Epidermal melanocyte (primary cell): ENCODE data around the gene PAM16.
"Not testable (repeated sequence)": the region's sequence is repeated elsewhere in the genome, so short reads cannot be mapped to it uniquely, and the experiment has no call there.

ENCODE experiments used
- DNase-seq: peaks from one replicate; pipeline ENCODE4 v3.0.0; 2011; ENCODE audit warnings: low spot score; ENCODE audit not compliant: insufficient read length

Gene PAM16

GRCh38 chr16:4336701-4337539, 14.2 kb downstream of the PAM16 start:
- no peak for DNase-seq

GRCh38 chr16:4334724-4335495, 16.2 kb downstream of the PAM16 start:
- DNase-seq: no peak

GRCh38 chr16:4333714-4334113, 17.4 kb downstream of the PAM16 start:
- DNase-seq: not testable (repeated sequence)

DNA sequence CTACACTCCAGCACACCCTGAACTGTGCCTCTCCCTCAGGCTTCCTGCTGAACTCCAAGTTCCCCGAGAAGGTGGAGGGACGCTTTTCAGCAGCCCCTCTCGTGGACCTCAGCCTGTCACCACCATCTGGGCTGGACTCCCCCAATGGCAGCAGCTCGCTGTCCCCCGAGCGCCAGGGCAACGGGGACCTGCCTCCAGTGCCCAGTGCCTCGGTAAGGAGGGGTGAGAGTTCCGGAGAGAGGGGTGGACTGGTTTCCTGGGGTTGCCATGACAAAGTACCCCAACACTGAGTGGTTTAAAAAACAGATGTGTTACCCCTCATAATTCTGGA, 17.8 kb downstream of the PAM16 start:
- no peak for DNase-seq

DNA sequence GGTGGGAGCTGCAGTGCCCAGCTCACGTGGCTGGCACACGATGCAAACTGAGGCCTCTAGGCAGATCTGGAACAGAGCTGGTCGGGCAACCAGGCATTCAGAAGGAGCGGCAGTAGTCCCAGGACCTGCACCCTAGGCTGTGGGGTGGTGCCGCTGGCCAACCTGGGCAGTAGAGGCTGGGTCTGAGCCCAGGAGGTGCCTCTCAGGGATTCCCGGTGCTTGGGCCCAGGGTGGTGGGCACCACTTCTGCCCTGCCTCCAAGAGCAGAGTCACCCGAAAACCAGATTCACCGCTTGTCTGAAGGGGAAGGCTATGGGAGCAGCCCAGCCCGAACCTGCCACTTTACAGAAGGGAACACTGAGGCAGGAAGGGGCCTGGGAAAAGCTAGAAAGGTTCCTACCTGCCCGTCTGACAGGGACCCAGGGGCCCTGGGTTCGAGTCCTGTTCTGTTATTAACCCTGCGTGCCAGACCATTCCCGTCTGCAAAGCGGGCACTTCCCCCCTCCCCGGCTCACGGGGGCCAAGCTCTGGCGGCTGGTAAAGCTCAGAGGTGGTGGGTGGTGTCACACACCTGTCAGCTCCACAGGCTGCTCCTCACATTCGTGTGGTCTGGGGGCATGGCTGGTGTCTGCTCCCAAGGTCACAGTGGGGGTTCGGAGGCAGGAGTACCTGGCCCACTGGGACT, 18.4 kb downstream of the PAM16 start:
- DNase-seq: no peak

DNA sequence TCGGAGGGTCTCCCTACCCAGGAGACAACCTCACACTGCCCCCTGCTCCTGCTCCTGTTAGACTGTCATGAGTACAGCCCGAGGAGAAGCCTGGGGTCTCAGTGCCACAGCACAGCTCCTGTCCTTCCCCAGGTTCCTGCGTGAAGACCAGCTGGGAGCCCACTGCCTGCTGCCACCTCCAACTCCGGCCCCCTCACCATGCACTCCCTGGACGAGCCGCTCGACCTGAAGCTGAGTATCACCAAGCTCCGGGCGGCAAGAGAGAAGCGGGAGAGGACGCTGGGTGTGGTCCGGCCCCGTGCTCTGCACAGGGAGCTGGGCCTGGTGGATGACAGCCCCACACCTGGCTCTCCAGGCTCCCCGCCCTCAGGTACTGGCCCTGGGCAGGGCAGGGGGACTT, 19.0 kb downstream of the PAM16 start:
- DNase-seq: no peak

GRCh38 chr16:4330277-4330874, 20.7 kb downstream of the PAM16 start:
- DNase-seq: peak; percentile 96

- DNase-seq: no peak
These were observed 22.0 kb downstream of the PAM16 start for GRCh38 chr16:4328782-4329775.

- peak; percentile 93 for DNase-seq
These were observed 22.9 kb downstream of the PAM16 start for GRCh38 chr16:4328046-4328781.

DNA sequence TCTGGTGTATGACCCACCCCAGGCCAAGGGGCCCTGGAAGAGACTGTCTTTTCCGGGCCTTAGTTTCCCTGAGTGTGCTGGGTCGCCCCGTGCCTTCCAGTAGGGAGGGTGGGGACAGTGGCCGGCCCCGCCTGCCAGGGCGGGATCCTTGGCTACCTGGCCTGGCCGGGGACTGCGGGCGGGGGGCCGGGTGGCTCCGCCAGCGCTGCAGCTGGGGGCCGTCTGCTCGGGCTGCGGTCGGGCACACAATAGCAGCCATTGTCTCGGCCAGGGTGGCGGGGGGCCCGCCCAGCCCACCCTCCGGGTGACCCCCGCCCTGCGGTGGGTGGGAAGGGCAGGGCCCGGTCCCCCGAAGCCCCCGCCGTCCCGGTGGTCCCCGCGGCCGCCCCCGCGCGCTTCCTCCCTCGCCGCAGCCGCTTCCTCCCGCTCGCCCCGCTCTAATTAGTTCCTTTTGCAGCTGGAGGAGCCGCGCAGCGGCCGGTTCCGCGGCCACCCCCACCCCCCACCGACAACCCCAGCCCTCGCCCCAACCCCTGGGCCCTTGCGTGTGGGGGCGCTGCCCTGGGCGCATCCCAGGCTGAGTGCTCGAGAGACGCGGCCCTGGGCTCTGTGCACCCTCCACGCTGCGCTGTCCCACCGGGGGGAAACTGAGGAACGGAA, 23.6 kb downstream of the PAM16 start:
- DNase-seq: no peak

GRCh38 chr16:4325253-4325758, 25.8 kb downstream of the PAM16 start:
- DNase-seq: no peak

DNA sequence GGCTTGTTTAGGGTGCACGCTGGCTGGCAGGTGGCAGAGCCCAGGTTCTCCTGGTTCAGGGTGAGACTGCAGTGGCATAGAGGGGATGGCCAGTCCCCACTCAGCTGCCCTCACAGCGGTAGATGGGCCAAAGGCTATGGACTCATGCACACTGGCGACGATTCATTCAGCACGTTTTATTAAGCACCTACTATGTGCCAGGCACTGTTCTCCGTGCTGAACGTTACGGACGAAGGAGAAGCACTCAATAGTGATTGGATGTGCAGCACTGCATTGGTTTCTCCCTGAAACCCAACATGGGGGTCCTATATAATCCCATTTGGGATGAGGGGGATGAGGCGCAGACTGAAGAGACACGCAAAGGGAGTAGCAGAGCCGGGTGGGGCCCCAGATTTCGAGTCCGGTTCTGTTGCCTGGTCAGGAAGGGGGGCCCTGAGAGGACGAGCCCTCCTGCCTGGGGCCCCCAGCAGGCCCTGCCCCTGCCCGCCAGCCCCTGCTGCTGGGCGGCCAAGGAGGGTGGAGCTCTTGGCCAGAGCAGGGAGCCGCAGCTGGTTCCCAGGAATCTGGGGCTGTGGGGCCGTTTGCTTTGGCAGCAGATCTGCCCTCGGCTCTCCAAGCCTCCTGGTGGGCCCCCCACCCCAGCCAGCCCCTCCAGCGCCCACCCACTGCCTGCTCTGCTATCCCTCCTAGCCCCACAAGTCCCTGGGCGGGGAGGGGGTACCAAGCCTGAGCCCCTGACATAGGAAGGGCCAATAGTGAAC, 26.4 kb downstream of the PAM16 start:
- DNase-seq: no peak

DNA sequence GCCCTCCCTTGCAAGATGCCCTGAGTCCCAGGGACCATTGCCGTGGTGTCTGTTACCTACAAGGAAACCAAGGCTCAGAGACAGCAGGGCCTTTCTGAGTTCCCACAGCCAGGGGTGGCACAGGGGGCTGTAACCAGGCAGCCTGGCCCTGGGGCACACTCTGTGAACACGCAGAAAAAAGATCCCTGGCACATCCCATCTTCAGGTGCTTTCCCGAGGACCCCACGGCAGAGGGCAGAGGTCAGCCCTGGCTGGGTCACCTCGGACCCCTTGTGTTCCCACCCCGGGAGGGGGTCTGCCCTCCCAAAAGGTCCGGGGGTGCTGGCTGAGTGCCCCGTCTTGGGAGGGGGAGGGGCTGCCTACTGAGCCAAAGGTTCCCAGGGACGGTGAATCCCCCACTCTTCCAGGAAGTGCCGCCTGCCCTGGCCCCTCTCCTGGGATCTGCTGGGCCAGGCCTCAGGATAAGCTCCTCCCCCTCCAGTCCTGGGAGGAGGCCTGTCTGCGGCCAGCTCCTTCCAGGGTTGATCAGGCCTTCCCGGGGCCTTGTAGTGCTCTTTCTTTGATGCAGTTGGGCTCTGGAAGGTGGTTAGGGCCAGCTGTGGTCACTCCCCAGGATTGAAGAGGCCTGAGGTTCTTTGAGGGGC, 27.2 kb downstream of the PAM16 start:
- peak; percentile 89 for DNase-seq

GRCh38 chr16:4323071-4323844, 27.9 kb downstream of the PAM16 start:
- DNase-seq: no peak

DNA sequence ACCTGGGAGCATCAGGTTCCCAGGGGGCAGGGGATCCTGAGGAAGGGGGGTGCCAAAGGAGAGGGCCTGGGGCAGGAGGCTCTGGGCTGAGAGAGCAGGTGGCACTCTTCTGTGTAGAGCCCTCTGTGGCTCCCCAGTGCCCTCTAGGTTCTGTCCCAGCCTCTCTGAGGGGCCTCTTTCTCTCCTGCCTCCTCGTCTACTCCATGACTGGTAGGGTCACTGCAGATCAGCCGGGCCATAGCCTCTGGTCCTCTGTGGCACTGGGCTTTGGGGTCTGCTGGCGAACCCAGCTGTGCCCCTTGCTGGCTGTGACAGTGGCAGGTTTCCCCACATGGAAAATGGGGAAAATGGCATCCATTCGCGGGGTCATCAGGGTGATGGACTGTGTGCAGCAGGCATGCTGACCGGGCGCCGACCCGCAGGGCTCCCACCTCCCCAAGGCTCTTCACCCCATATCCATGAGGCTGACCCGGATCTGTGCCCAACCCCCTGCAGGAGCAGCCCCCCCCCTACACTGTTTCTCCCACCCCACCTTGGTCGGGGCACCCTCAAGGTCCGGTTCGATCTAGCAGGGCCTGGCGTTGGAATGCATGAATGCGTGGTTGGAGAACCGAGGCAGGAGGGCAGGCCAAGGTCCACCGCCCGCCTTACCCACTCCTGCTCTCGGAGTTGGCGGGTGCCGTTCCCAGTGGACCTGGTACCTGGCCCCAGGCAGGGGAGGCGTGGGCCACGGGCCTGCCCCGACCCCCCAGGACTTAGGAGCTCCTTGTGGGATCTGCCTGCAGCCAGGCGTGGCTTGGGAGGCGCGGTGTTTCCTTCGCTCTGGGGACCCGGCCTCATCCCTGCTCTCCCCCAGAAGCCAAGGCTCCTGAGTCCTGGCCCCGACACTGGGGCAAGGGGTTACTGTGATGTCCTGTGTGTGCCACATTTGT, 28.7 kb downstream of the PAM16 start:
- no peak for DNase-seq
